Central memory CD8-positive, alpha-beta T cell (primary cell): ENCODE results near the gene ARHGAP6.

Experiments used
- ATAC-seq: fragments of 150-1000 bp; cut with Tn5 transposase; replicated peaks from 2 replicates; pipeline ENCODE4 v1.10.0; 2022; ENCODE audit warnings: mild to moderate bottlenecking, moderate FRiP score, moderate number of reproducible peaks; ENCODE audit not compliant: poor library complexity, severe bottlenecking; ENCODE audit errors: extremely low read depth
- DNase-seq, 2 donors: peaks; one replicate each; pipeline ENCODE4 v3.0.0; 2021; ENCODE audit warnings: low spot score in 2 of 2
- H3K27ac Mint-ChIP-seq: one replicate; pipeline ENCODE4 v1.8.0; 2022; ENCODE audit warnings: low read depth, mild to moderate bottlenecking, moderate library complexity, mixed read lengths
- H3K27me3 Mint-ChIP-seq: one replicate; pipeline ENCODE4 v1.8.0; 2022; ENCODE audit warnings: mixed read lengths
- H3K36me3 Mint-ChIP-seq: one replicate; pipeline ENCODE4 v1.8.0; 2022; ENCODE audit warnings: mild to moderate bottlenecking, moderate library complexity, mixed read lengths; ENCODE audit not compliant: insufficient read depth
- H3K4me1 Mint-ChIP-seq: one replicate; pipeline ENCODE4 v1.8.0; 2022; ENCODE audit warnings: mixed read lengths
- H3K4me3 Mint-ChIP-seq: one replicate; pipeline ENCODE4 v1.8.0; 2022; ENCODE audit warnings: mild to moderate bottlenecking, moderate library complexity, mixed read lengths
- H3K9me3 Mint-ChIP-seq: one replicate; pipeline ENCODE4 v1.8.0; 2022; ENCODE audit warnings: mixed read lengths

ARHGAP6 gene

DNA sequence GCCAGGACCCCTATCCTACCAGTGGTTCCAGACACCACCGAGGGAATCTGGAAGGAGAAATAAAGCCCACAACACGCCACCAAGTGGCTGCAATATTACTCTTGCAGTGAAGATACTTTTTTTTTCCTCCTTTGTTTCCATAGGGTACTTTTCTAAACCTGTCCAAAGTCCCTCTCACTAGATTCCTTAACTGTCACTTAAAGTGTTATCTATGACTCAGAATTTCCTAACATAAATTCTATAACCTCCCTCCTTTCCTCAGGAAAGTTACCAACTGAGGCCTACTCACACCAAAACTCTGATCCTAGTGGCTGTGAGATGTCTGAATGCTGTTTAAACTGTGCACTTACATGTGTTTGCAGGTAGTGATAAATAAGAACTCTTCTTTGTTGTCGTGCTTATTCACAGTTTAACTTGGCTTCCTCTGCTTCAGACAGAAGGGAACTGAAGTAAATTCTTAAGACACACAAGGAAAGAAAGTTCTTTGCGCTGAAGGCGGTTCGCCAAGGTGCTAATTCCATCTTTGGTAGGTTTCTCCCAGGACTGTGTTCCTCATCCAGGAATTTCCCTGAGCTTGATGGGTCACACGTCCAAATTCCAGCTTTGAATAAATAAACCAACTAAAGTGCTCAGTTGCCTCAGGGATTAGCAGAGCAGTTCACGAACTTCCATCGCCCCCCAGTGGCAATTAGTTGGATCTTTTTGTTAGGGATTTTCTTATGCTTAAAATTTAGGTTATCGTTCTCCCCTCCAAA lies 565.3 kb downstream of the ARHGAP6 start:
- no peaks in the 10 kb centered on the region for H3K36me3 Mint-ChIP-seq
- ATAC-seq (no peak), DNase-seq (no peak)
- H3K27ac Mint-ChIP-seq: no peak overlapping the region
- H3K27me3 Mint-ChIP-seq: no peaks in the 10 kb centered on the region
- no peaks in the 10 kb centered on the region for H3K9me3 Mint-ChIP-seq
- no peak overlapping the region for H3K4me3 Mint-ChIP-seq
- no peaks in the 10 kb centered on the region for H3K4me1 Mint-ChIP-seq

DNA sequence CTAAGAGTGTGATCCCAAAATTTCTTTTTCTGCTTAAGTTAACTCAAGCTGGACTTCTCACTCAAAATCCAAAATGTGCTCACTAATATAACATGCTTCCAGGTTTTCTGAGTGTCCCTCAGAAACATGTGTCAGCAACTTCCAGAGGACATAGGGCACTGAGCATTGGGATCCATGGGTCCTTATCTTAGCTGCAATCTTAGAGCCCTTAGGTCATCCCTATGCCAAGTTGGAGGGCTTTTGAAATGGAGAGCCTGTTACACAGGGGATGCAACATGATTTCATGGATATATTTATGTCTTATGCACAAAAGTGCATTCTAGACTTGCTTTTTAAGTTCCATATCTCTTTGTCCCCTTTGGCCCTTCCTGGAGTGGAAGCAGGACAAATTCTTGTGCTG lies 566.3 kb downstream of the ARHGAP6 start:
- Mint-ChIP-seq H3K4me3 (no peak overlapping the region), H3K27me3 (no peaks in the 10 kb centered on the region), H3K9me3 (no peaks in the 10 kb centered on the region), H3K36me3 (no peaks in the 10 kb centered on the region), H3K27ac (no peak overlapping the region), H3K4me1 (no peaks in the 10 kb centered on the region)
- DNase-seq (no peak), ATAC-seq (no peak)

DNA sequence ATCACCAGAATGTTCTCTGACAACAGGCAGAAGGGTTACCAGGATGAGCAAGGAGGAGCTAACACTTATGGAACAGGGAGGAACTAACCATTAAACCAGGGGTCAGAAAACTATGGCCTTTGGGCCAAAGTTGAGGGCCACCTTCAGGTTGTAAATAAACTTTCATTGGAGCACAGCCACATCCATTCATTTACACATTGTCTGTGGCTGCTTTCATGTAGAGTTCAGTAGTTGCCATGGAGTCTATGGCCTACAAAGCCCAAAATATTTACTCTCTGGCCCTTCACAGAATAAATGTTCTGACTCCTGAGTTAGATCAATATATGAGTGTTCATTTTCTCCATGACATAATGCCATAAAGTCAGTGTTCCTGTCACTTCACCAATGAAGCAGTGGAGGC lies 567.8 kb downstream of the ARHGAP6 start:
- no peaks in the 10 kb centered on the region for H3K9me3 Mint-ChIP-seq
- H3K27me3 Mint-ChIP-seq: no peaks in the 10 kb centered on the region
- H3K4me1 Mint-ChIP-seq: no peaks in the 10 kb centered on the region
- no peak for ATAC-seq
- H3K27ac Mint-ChIP-seq: no peak overlapping the region
- no peak overlapping the region for H3K4me3 Mint-ChIP-seq
- DNase-seq: no peak
- no peaks in the 10 kb centered on the region for H3K36me3 Mint-ChIP-seq

DNA sequence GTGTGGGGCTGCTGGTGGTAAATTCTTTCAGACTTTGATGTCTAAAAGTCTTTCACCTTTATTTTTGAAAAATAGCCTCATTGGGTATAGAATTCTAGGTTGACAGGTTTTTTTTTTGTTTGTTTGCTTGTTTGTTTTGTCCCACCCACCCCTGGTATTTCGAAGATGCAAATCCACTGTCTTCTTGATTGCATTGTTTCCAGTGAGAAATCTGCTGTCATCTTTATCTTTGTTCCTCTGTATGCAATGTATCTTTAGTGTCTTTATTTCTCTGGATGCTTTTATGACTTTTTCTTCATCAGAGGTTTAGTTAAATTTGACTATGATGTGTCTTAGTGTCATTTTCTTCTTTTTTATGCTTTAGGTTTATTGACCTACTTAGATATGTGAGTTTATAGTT lies 575.9 kb downstream of the ARHGAP6 start:
- Mint-ChIP-seq H3K4me3 (no peak overlapping the region), H3K4me1 (no peaks in the 10 kb centered on the region), H3K36me3 (no peaks in the 10 kb centered on the region), H3K27ac (no peak overlapping the region), H3K27me3 (no peaks in the 10 kb centered on the region), H3K9me3 (peaks cover 13% of the 10 kb centered on the region)
- no peak for DNase-seq
- no peak for ATAC-seq
